Endothelial cell of umbilical vein (primary cell): ENCODE data around the gene AASDH. TPM values are rescaled to one million over a fixed set of nuclear protein-coding genes. Genes with fewer than 3 reads are reported as not detected.

Experiments used
- BruUV-seq: library from RNA; stranded (reverse); fragments of 400-500 nt; replicated peaks from 2 replicates; lab custom pipeline; 2021; lab: Mats Ljungman, UMichigan
- CTCF ChIA-PET: fragments of 300-600, 350-600 bp; sonication (Branson Sonifier 250); formaldehyde crosslinking; loops from one replicate; lab custom pipeline; 2021; ENCODE audit warnings: antibody characterized with exemption, inconsistent platforms; lab: Charles Lee
- POLR2A ChIA-PET: fragments of 300-600, 350-600 bp; sonication (Branson Sonifier 250); formaldehyde crosslinking; loops from one replicate; lab custom pipeline; 2021; ENCODE audit warnings: antibody characterized with exemption, inconsistent platforms; lab: Charles Lee
- DNase-seq: peaks from one replicate; pipeline ENCODE4 v3.0.0-alpha.2; 2011; ENCODE audit warnings: low read depth, low spot score
- FAIRE-seq: peaks from 2 replicates; lab custom pipeline; 2011; peaks lifted over from hg19 to GRCh38; lab: Jason Lieb, UNC
- H2AFZ ChIP-seq: 2 replicates; pipeline ENCODE4 v1.6.0; 2012; ENCODE audit warnings: low read depth, low read length, control low read depth, inconsistent platforms
- H3K27ac ChIP-seq: 2 replicates; pipeline ENCODE4 v1.5.1; 2011; ENCODE audit warnings: low read depth, mild to moderate bottlenecking, control low read depth, low read length, moderate library complexity; ENCODE audit not compliant: insufficient read depth
- H3K27me3 ChIP-seq, 2 experiments: 2 replicates each; pipeline versions ENCODE4 v1.6.0 to v1.6.1; 2011; ENCODE audit warnings: low read length in 2 of 2, mixed read lengths in 1 of 2; ENCODE audit not compliant: control insufficient read depth in 2 of 2, insufficient read depth in 2 of 2
- H3K36me3 ChIP-seq, 2 experiments: 2 replicates in 1 of 2; 3 replicates in 1 of 2; pipeline ENCODE4 v1.5.1; 2011; ENCODE audit warnings: low read length in 2 of 2, mild to moderate bottlenecking in 1 of 2, moderate library complexity in 1 of 2; ENCODE audit not compliant: control insufficient read depth in 2 of 2, insufficient read depth in 2 of 2; ENCODE audit errors: extremely low read depth in 1 of 2
- H3K4me1 ChIP-seq: 3 replicates; pipeline ENCODE4 v1.5.1; 2011; ENCODE audit warnings: mild to moderate bottlenecking, low read length; ENCODE audit not compliant: control insufficient read depth, insufficient read depth; ENCODE audit errors: extremely low read depth
- H3K4me2 ChIP-seq: 2 replicates; pipeline ENCODE4 v1.6.1; 2011; ENCODE audit warnings: low read length, control low read depth, mixed read lengths; ENCODE audit not compliant: insufficient read depth
- H3K4me3 ChIP-seq, 3 experiments: fragments of 200-600 bp in 1 of 3; sonication (generic), shearing (Covaris generic) in 1 of 3; replicated peaks in 1 of 3; 2 replicates each; pipeline ENCODE4 v1.5.1; 2011 to 2016; ENCODE audit warnings: control low read depth in 3 of 3, low read length in 3 of 3, mild to moderate bottlenecking in 2 of 3, inconsistent platforms in 1 of 3, low read depth in 1 of 3, moderate library complexity in 1 of 3; ENCODE audit not compliant: insufficient read depth in 1 of 3
- H3K79me2 ChIP-seq: 2 replicates; pipeline ENCODE4 v1.6.0; 2012; ENCODE audit warnings: low read length, inconsistent platforms; ENCODE audit not compliant: control insufficient read depth, insufficient read depth
- H3K9ac ChIP-seq: replicated peaks from 2 replicates; pipeline ENCODE3; 2011; ENCODE audit warnings: low read length, control low read depth; ENCODE audit not compliant: insufficient read depth; ENCODE audit errors: extremely low read depth
- H3K9me1 ChIP-seq: replicated peaks from 3 replicates; pipeline ENCODE4 v1.6.0; 2011; ENCODE audit warnings: mild to moderate bottlenecking, low read length; ENCODE audit not compliant: control insufficient read depth, insufficient read depth; ENCODE audit errors: extremely low read depth
- H3K9me3 ChIP-seq: replicated peaks from 2 replicates; pipeline ENCODE4 v1.5.1; 2012; ENCODE audit warnings: low read length, inconsistent platforms; ENCODE audit not compliant: control insufficient read depth, insufficient read depth
- H4K20me1 ChIP-seq: replicated peaks from 2 replicates; pipeline ENCODE3; 2011; ENCODE audit warnings: mild to moderate bottlenecking, low read length; ENCODE audit not compliant: control insufficient read depth, insufficient read depth; ENCODE audit errors: extremely low read depth
- EZH2 ChIP-seq: IDR thresholded peaks from 2 replicates; pipeline ENCODE4 v1.6.1; 2012; ENCODE audit warnings: borderline replicate concordance, low read depth, mild to moderate bottlenecking, moderate library complexity, low read length, inconsistent platforms; ENCODE audit not compliant: severe bottlenecking
- FOS ChIP-seq: IDR thresholded peaks from 2 replicates; pipeline ENCODE4 v1.6.1; 2011; ENCODE audit warnings: mild to moderate bottlenecking, low read length, moderate library complexity, borderline replicate concordance; ENCODE audit not compliant: insufficient read depth
- GATA2 ChIP-seq: IDR thresholded peaks from 2 replicates; pipeline ENCODE4 v1.7.0; 2011; ENCODE audit warnings: low read depth, mild to moderate bottlenecking, moderate library complexity, mixed read lengths, low read length; ENCODE audit not compliant: insufficient read length, insufficient read depth
- JUN ChIP-seq: IDR thresholded peaks from 2 replicates; pipeline ENCODE4 v1.6.1; 2011; ENCODE audit warnings: borderline replicate concordance, low read depth; ENCODE audit not compliant: insufficient read length, insufficient read depth
- MYC ChIP-seq: IDR thresholded peaks from one replicate; pipeline ENCODE4 v1.6.1; 2011; ENCODE audit warnings: mild to moderate bottlenecking, low read depth, low read length
- POLR2A ChIP-seq: IDR thresholded peaks from 2 replicates; pipeline ENCODE4 v1.6.1; 2012; ENCODE audit warnings: low read depth, mild to moderate bottlenecking, control low read depth, low read length
- POLR2AphosphoS5 ChIP-seq: IDR thresholded peaks from 2 replicates; pipeline ENCODE4 v1.6.1; 2012; ENCODE audit warnings: low read depth, mild to moderate bottlenecking, control low read depth, low read length, moderate library complexity; ENCODE audit not compliant: insufficient read depth
- dilution Hi-C: fragments of 300-500 bp; cut with MboI; formaldehyde crosslinking; loops from one replicate; pipeline ENCODE4 v1.15.0; 2019; ENCODE audit warnings: low sequenced_read_pairs; ENCODE audit not compliant: extremely low pct_ligation_motif_present
- intact Hi-C: fragments of 100-400 bp; cut with micrococcal nuclease; formaldehyde crosslinking; loops from one replicate; pipeline ENCODE4 v1.10.0; 2022
- polyA plus RNA-seq, 4 experiments: library from polyadenylated mRNA; depleted of rRNA in 3 of 4; stranded (reverse) in 3 of 4; unstranded in 1 of 4; fragments of >200 nt; gene quantifications; 2 replicates each; pipeline versions ENCODE4 v1.2.1 to v1.2.3, GENCODE V29; 2011 to 2012; ENCODE audit warnings: missing spikeins in 1 of 4
- total RNA-seq: library from RNA; stranded (reverse); gene quantifications from 2 replicates; pipeline ENCODE4 v1.2.3, GENCODE V29; 2021
- TF ChIP-seq, protein P1 (sequence below), 2 donors: IDR thresholded peaks; 1 replicate in 1 of 2; 2 replicates in 1 of 2; pipeline ENCODE4 v1.5.1; 2011; ENCODE audit warnings: low read length in 2 of 2, mild to moderate bottlenecking in 2 of 2, moderate library complexity in 2 of 2, control low read depth in 1 of 2, inconsistent platforms in 1 of 2, low read depth in 1 of 2; ENCODE audit not compliant: insufficient read depth in 1 of 2; ENCODE audit errors: extremely low read depth in 1 of 2
- TF ChIP-seq, protein P2 (sequence below): IDR thresholded peaks from 2 replicates; pipeline ENCODE4 v1.6.1; 2011; ENCODE audit not compliant: insufficient read depth, insufficient read length

AASDH gene
- total and polyA plus RNA-seq, 2 donors (not counting 3 experiments of a cell fraction or from before 2014, with no cell fraction given), result 4.2 to 9.5 TPM

DNA sequence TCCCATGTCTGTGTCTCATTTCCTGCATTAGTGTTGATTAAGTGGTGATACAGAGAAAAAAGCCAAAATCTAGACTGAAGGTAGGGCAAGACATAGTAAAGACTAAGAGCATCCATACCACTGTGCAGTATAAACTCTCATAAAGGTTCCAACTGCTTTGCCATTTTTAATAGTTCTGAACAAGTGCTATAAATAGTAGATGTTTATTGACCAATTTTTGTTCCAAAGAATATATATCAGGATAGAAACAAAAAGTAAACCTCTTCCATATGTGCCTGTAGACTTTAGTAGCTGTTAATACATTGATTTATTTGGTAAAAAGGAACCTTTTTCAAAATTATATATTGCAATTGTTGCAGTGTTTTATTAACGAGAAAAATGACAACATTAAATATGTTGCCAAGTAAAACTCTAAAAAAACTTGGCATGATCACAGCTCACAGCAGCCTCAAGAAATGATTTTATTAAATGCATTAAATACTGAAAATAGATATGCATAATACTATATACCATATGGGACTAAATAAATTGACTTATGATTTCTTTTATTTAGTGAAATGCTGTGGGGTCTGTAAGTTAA, 22.3 kb upstream of the AASDH start:
- H3K9me3 ChIP-seq, result no peaks in the 10 kb centered on the region
- DNase-seq (peak; percentile 52), FAIRE-seq (no peak)
- intact Hi-C loops (loop anchor here (1.0 kb wide), 5 partner anchors 22 to 460 kb away; partner anchors contain the start of genes AASDH, ARL9 and PAICS), dilution Hi-C loops (no loop called here)
- H3K4me1 ChIP-seq, result peaks cover 37% of the 10 kb centered on the region
- H3K27me3 ChIP-seq, result no peaks in the 10 kb centered on the region
- peaks cover 53% of the 10 kb centered on the region for H3K79me2 ChIP-seq
- H3K27ac ChIP-seq, result peak overlapping the region; percentile 97
- no peak overlapping the region for H2AFZ ChIP-seq
- BruUV-seq, result TSS peak; percentile 75
- no peaks in the 10 kb centered on the region for H3K9me1 ChIP-seq
- ChIA-PET CTCF (interaction anchor here (0.7 to 2.8 kb wide), 9 partner anchors 12 to 461 kb away, joined by 3 to 22 read pairs (median 4); partner anchors contain the start of genes CEP135, PAICS and PPAT), POLR2A (interaction anchor here (1.0 to 1.6 kb wide), 4 partner anchors 13 to 462 kb away, joined by 3 to 13 read pairs (median 4); partner anchors contain the start of genes AASDH, PAICS and PPAT)
- no peak for TF ChIP-seq EZH2
- TF ChIP-seq, protein P1, sequence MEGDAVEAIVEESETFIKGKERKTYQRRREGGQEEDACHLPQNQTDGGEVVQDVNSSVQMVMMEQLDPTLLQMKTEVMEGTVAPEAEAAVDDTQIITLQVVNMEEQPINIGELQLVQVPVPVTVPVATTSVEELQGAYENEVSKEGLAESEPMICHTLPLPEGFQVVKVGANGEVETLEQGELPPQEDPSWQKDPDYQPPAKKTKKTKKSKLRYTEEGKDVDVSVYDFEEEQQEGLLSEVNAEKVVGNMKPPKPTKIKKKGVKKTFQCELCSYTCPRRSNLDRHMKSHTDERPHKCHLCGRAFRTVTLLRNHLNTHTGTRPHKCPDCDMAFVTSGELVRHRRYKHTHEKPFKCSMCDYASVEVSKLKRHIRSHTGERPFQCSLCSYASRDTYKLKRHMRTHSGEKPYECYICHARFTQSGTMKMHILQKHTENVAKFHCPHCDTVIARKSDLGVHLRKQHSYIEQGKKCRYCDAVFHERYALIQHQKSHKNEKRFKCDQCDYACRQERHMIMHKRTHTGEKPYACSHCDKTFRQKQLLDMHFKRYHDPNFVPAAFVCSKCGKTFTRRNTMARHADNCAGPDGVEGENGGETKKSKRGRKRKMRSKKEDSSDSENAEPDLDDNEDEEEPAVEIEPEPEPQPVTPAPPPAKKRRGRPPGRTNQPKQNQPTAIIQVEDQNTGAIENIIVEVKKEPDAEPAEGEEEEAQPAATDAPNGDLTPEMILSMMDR (IDR thresholded peaks at IDR 0.05; ENCODE audit: extremely low read depth in 1 of 2, insufficient read depth in 1 of 2, low read depth in 1 of 2, low read length in 2 of 2), result no peak
- TF ChIP-seq JUN, result peak; percentile 3
- no peak for TF ChIP-seq FOS
- no peak for TF ChIP-seq GATA2
- TF ChIP-seq MYC, result no peak
- no peak for TF ChIP-seq POLR2A
- TF ChIP-seq POLR2AphosphoS5, result no peak
- TF ChIP-seq, protein P2, sequence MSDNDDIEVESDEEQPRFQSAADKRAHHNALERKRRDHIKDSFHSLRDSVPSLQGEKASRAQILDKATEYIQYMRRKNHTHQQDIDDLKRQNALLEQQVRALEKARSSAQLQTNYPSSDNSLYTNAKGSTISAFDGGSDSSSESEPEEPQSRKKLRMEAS, result no peak
- H3K4me2 ChIP-seq, result peak overlapping the region; percentile 99
- peak overlapping the region in 1 of 3 experiments; percentile 76 for H3K4me3 ChIP-seq
- peak overlapping the region; percentile 94 for H3K9ac ChIP-seq
- no peaks in the 10 kb centered on the region for H3K36me3 ChIP-seq
- no peaks in the 10 kb centered on the region for H4K20me1 ChIP-seq
